ENCODE data around the gene MSMP.

MSMP gene

GRCh38 chr9:35754264-35754663, at the start of gene MSMP:
Gene MSMP, minus strand, starts transcription at chr9:35754276. Its CDS starts 147 bp downstream, at chr9:35754129.
- H3K9ac ChIP-seq (ENCODE audit: low read depth in 1 of 2, low read length in 2 of 2), result no peak within 1 kb of the TSS
- peaks cover 36 to 39% of the 10 kb centered on the region in 2 donors for H3K36me3 ChIP-seq (ENCODE audit: control insufficient read depth in 1 of 2, insufficient read depth in 2 of 2, low read length in 2 of 2)
- H3K9me3 ChIP-seq (ENCODE audit: control insufficient read depth in 1 of 2, low read length in 2 of 2), result no peaks in the 10 kb centered on the region
- no peaks in the 10 kb centered on the region for H3K27me3 ChIP-seq (ENCODE audit: control insufficient read depth in 1 of 2, insufficient read depth in 2 of 2, low read length in 2 of 2)
- H3K4me3 ChIP-seq (ENCODE audit: low read depth in 1 of 2, low read length in 2 of 2), result no peak within 1 kb of the TSS
- no peak within 1 kb of the TSS for H3K27ac ChIP-seq (ENCODE audit: low read depth, low read length)
- H3K4me1 ChIP-seq (ENCODE audit: control insufficient read depth in 1 of 2, insufficient read depth in 2 of 2, low read length in 2 of 2), result peaks cover 20 to 30% of the 10 kb centered on the region in 2 donors

- no peaks in the 10 kb centered on the region for H3K27me3 ChIP-seq (ENCODE audit: control insufficient read depth in 1 of 2, insufficient read depth in 2 of 2, low read length in 2 of 2)
Observed at GRCh38 chr9:35801328-35802128, 47.5 kb upstream of the MSMP start.

GRCh38 chr9:35800530-35800929, 46.5 kb upstream of the MSMP start:
- no peaks in the 10 kb centered on the region for H3K9me3 ChIP-seq (ENCODE audit: control insufficient read depth in 1 of 2, low read length in 2 of 2)
- H3K27ac ChIP-seq (ENCODE audit: low read depth, low read length), result no peak overlapping the region
- H3K27me3 ChIP-seq (ENCODE audit: control insufficient read depth in 1 of 2, insufficient read depth in 2 of 2, low read length in 2 of 2), result no peaks in the 10 kb centered on the region
- no peaks in the 10 kb centered on the region for H3K4me1 ChIP-seq (ENCODE audit: control insufficient read depth in 1 of 2, insufficient read depth in 2 of 2, low read length in 2 of 2)
- H3K4me3 ChIP-seq (ENCODE audit: low read depth in 1 of 2, low read length in 2 of 2), result no peak overlapping the region
- H3K9ac ChIP-seq (ENCODE audit: low read depth in 1 of 2, low read length in 2 of 2), result no peak overlapping the region
- H3K36me3 ChIP-seq (ENCODE audit: control insufficient read depth in 1 of 2, insufficient read depth in 2 of 2, low read length in 2 of 2), result peaks cover 11 to 31% of the 10 kb centered on the region in 2 donors

More at GRCh38 chr9:35801328-35802128, 47.5 kb upstream of the MSMP start:
- H3K4me1 ChIP-seq (ENCODE audit: control insufficient read depth in 1 of 2, insufficient read depth in 2 of 2, low read length in 2 of 2), result no peaks in the 10 kb centered on the region
- peaks cover 17 to 41% of the 10 kb centered on the region in 2 donors for H3K36me3 ChIP-seq (ENCODE audit: control insufficient read depth in 1 of 2, insufficient read depth in 2 of 2, low read length in 2 of 2)
- H3K9me3 ChIP-seq (ENCODE audit: control insufficient read depth in 1 of 2, low read length in 2 of 2), result no peaks in the 10 kb centered on the region
- H3K27ac ChIP-seq (ENCODE audit: low read depth, low read length), result no peak overlapping the region
- H3K9ac ChIP-seq (ENCODE audit: low read depth in 1 of 2, low read length in 2 of 2), result no peak overlapping the region
- no peak overlapping the region for H3K4me3 ChIP-seq (ENCODE audit: low read depth in 1 of 2, low read length in 2 of 2)

- Histone ChIP-seq H3K9ac (ENCODE audit: low read depth in 1 of 2, low read length in 2 of 2) (no peak overlapping the region), H3K9me3 (ENCODE audit: control insufficient read depth in 1 of 2, low read length in 2 of 2) (no peaks in the 10 kb centered on the region), H3K4me1 (ENCODE audit: control insufficient read depth in 1 of 2, insufficient read depth in 2 of 2, low read length in 2 of 2) (no peaks in the 10 kb centered on the region), H3K36me3 (ENCODE audit: control insufficient read depth in 1 of 2, insufficient read depth in 2 of 2, low read length in 2 of 2) (peaks cover 8 to 24% of the 10 kb centered on the region in 2 donors), H3K4me3 (ENCODE audit: low read depth in 1 of 2, low read length in 2 of 2) (no peak overlapping the region), H3K27ac (ENCODE audit: low read depth, low read length) (no peak overlapping the region), H3K27me3 (ENCODE audit: control insufficient read depth in 1 of 2, insufficient read depth in 2 of 2, low read length in 2 of 2) (no peaks in the 10 kb centered on the region)
Observed at GRCh38 chr9:35798658-35799374, 44.7 kb upstream of the MSMP start.

GRCh38 chr9:35797311-35798109, 43.4 kb upstream of the MSMP start:
- Histone ChIP-seq H3K27me3 (ENCODE audit: control insufficient read depth in 1 of 2, insufficient read depth in 2 of 2, low read length in 2 of 2) (no peaks in the 10 kb centered on the region), H3K4me3 (ENCODE audit: low read depth in 1 of 2, low read length in 2 of 2) (no peak overlapping the region), H3K4me1 (ENCODE audit: control insufficient read depth in 1 of 2, insufficient read depth in 2 of 2, low read length in 2 of 2) (peaks cover 2 to 4% of the 10 kb centered on the region in 2 donors), H3K27ac (ENCODE audit: low read depth, low read length) (no peak overlapping the region), H3K9ac (ENCODE audit: low read depth in 1 of 2, low read length in 2 of 2) (no peak overlapping the region), H3K36me3 (ENCODE audit: control insufficient read depth in 1 of 2, insufficient read depth in 2 of 2, low read length in 2 of 2) (peaks cover 8 to 28% of the 10 kb centered on the region in 2 donors), H3K9me3 (ENCODE audit: control insufficient read depth in 1 of 2, low read length in 2 of 2) (no peaks in the 10 kb centered on the region)

- H3K27me3 ChIP-seq (ENCODE audit: control insufficient read depth in 1 of 2, insufficient read depth in 2 of 2, low read length in 2 of 2), result no peaks in the 10 kb centered on the region
- no peak overlapping the region for H3K9ac ChIP-seq (ENCODE audit: low read depth in 1 of 2, low read length in 2 of 2)
- no peak overlapping the region for H3K4me3 ChIP-seq (ENCODE audit: low read depth in 1 of 2, low read length in 2 of 2)
- H3K27ac ChIP-seq (ENCODE audit: low read depth, low read length), result no peak overlapping the region
- no peaks in the 10 kb centered on the region for H3K9me3 ChIP-seq (ENCODE audit: control insufficient read depth in 1 of 2, low read length in 2 of 2)
- H3K36me3 ChIP-seq (ENCODE audit: control insufficient read depth in 1 of 2, insufficient read depth in 2 of 2, low read length in 2 of 2), result peaks cover 0 to 18% of the 10 kb centered on the region in 2 donors
- H3K4me1 ChIP-seq (ENCODE audit: control insufficient read depth in 1 of 2, insufficient read depth in 2 of 2, low read length in 2 of 2), result peaks cover 4 to 5% of the 10 kb centered on the region in 2 donors
Observed at GRCh38 chr9:35795695-35796094, 41.6 kb upstream of the MSMP start.

- H3K36me3 ChIP-seq (ENCODE audit: control insufficient read depth in 1 of 2, insufficient read depth in 2 of 2, low read length in 2 of 2), result peaks cover 0 to 10% of the 10 kb centered on the region in 2 donors
- no peaks in the 10 kb centered on the region for H3K9me3 ChIP-seq (ENCODE audit: control insufficient read depth in 1 of 2, low read length in 2 of 2)
- H3K27me3 ChIP-seq (ENCODE audit: control insufficient read depth in 1 of 2, insufficient read depth in 2 of 2, low read length in 2 of 2), result no peaks in the 10 kb centered on the region
- no peak overlapping the region for H3K27ac ChIP-seq (ENCODE audit: low read depth, low read length)
- no peak overlapping the region for H3K4me3 ChIP-seq (ENCODE audit: low read depth in 1 of 2, low read length in 2 of 2)
- peaks cover 4 to 5% of the 10 kb centered on the region in 2 donors for H3K4me1 ChIP-seq (ENCODE audit: control insufficient read depth in 1 of 2, insufficient read depth in 2 of 2, low read length in 2 of 2)
- H3K9ac ChIP-seq (ENCODE audit: low read depth in 1 of 2, low read length in 2 of 2), result no peak overlapping the region
Observed at GRCh38 chr9:35793461-35793860, 39.4 kb upstream of the MSMP start.

GRCh38 chr9:35792826-35793225, 38.8 kb upstream of the MSMP start:
- Histone ChIP-seq H3K27me3 (ENCODE audit: control insufficient read depth in 1 of 2, insufficient read depth in 2 of 2, low read length in 2 of 2) (no peaks in the 10 kb centered on the region), H3K4me1 (ENCODE audit: control insufficient read depth in 1 of 2, insufficient read depth in 2 of 2, low read length in 2 of 2) (peaks cover 4 to 5% of the 10 kb centered on the region in 2 donors), H3K9me3 (ENCODE audit: control insufficient read depth in 1 of 2, low read length in 2 of 2) (no peaks in the 10 kb centered on the region), H3K27ac (ENCODE audit: low read depth, low read length) (no peak overlapping the region), H3K4me3 (ENCODE audit: low read depth in 1 of 2, low read length in 2 of 2) (no peak overlapping the region), H3K9ac (ENCODE audit: low read depth in 1 of 2, low read length in 2 of 2) (no peak overlapping the region), H3K36me3 (ENCODE audit: control insufficient read depth in 1 of 2, insufficient read depth in 2 of 2, low read length in 2 of 2) (peaks cover 0 to 10% of the 10 kb centered on the region in 2 donors)

- H3K9me3 ChIP-seq (ENCODE audit: control insufficient read depth in 1 of 2, low read length in 2 of 2), result no peaks in the 10 kb centered on the region
- no peak overlapping the region for H3K9ac ChIP-seq (ENCODE audit: low read depth in 1 of 2, low read length in 2 of 2)
- peaks cover 4 to 5% of the 10 kb centered on the region in 2 donors for H3K4me1 ChIP-seq (ENCODE audit: control insufficient read depth in 1 of 2, insufficient read depth in 2 of 2, low read length in 2 of 2)
- H3K4me3 ChIP-seq (ENCODE audit: low read depth in 1 of 2, low read length in 2 of 2), result no peak overlapping the region
- peaks cover 0 to 10% of the 10 kb centered on the region in 2 donors for H3K36me3 ChIP-seq (ENCODE audit: control insufficient read depth in 1 of 2, insufficient read depth in 2 of 2, low read length in 2 of 2)
- no peak overlapping the region for H3K27ac ChIP-seq (ENCODE audit: low read depth, low read length)
- H3K27me3 ChIP-seq (ENCODE audit: control insufficient read depth in 1 of 2, insufficient read depth in 2 of 2, low read length in 2 of 2), result no peaks in the 10 kb centered on the region
Observed at GRCh38 chr9:35792024-35792813, 38.1 kb upstream of the MSMP start.

All from duodenal mucosa (tissue), 2 donors.